SIG-M5 treated with dmso at 0.1 percent for 504 hours (cell line): ENCODE data around the gene TEX52.
"Not testable (repeated sequence)": the region's sequence is repeated elsewhere in the genome, so short reads cannot be mapped to it uniquely, and the experiment has no call there.

Experiments
- DNase-seq: peaks from one replicate; lab custom pipeline; 2025; ENCODE audit not compliant: unreplicated experiment; lab: John Stamatoyannopoulos, UW

TEX52 gene

DNA sequence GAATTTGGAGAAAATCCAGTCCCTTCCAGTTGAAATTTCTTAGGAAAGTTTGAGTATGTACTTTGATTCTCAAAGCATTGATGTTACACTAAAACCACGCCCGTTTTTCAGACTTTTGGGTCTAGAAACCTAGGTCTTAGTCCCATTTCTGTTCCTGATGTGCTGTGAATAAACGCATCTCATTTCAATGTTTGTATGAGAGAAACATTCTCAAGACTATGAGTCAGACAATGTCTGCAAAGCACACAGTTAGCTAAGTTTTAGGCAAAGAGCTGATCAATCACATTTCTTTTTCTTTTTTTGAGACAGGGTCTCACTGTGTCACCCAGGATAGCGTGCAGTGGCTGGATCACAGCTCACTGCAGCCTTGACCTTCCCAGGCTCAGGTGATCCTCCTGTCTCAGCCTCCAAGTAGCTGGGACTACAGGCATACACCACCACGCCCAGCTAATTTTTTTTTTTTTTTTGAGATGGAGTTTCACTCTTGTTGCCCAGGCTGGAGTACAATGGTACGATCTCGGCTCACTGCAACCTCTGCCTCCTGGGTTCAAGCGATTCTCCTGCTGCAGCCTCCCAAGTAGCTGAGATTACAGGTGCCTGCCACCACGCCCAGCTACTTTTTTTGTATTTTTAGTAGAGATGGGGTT is 12.3 kb upstream of the TEX52 start:
- not testable (repeated sequence) for DNase-seq

DNA sequence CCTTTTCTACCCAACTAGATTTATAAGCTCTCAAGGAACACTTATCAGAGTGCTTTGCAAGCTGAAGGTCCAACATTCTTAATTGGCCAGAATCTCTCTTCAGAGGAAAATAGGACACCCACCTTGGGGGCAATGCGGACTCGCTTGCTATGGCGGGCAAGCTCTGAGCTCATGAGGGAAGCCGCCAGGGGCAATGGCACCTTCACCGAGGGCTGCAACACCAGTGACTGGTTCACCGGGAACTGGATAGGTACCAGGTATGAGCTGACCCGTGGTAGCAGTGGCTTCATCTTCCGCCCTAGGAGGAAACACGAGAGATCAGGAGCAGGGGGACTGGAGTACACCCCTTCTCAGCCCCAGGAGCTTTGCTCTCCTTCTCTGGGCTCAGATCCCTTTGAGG is 7.4 kb upstream of the TEX52 start:
- no peak for DNase-seq

DNA sequence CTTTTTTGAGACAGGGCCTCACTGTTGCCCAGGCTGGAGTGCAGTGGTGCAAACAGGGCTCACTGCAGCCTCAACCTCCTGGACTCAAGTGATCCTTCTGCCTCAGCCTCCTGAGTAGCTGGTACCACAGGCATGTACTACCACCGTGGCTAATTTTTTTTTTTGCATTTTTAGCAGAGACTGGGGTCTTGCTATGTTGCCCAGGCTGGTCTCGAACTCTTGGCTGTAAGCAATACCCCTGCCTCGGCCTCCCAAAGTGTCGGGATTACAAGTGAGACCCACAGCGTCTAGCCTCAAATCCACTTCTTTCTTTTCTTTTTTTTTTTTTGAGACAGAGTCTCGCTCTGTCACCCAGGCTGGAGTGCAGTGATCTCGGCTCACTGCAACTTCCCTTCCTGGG is 6.6 kb upstream of the TEX52 start:
- not testable (repeated sequence) for DNase-seq

DNA sequence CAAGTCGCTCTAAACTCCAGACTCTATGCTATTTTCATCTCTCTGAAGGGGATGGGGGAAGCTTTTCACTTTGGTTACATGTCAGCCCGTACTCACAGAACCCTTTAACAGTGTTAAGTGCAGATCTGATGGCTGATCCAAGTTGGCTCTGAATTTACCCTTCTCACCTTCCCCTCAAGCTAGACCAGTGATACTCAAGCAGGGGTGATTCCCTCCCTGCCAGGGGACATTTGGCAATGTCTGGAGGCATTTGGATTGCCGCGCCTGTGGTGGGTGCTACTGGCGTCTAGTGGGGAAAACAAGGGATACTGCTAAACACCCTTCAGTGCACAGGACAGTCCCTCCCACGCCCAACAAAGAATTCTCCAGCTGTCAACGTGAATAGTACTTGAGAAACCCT is 6.0 kb upstream of the TEX52 start:
- DNase-seq, result no peak

DNA sequence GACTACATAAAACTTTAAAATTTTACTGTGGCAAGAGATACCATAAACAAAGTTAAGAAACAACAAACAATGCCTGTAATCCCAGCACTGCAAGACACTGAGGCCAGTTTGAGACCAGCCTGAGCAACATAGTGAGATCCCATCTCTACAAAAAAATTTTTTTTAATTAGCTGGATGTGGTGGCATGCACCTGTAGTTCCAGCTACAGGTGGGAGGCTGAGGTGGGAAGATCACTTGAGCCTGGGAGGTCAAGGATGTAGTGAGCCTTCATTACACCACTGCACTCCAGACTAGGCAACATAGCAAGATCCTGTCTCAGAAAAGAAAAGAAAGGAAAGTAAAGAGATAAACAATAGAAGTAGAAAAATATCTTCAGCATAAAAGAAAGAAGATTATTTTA is 3.3 kb upstream of the TEX52 start:
- no peak for DNase-seq

DNA sequence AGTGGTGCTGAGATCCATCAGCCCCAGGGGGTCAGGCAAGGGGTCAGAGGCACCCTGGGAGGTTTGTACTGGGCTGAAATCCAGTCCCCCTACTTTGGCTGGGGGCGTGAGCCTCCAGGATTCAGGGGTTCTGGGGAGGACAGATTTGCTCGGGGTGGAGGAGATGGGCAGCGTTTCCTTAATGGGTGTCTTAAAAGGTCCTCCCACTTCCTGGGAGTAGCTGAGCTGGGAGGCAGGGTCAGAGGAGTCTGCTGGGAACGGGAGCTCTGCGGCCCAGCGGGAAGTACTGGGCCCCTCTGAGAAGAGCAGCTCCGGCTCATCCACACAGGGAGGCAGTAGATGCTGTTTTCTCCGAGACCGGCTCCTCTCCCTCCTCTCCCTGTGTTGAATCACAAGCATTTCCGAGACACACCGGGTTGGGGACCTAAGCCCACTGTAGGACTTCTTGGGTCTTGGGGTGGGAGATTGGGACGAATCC is 2.1 kb upstream of the TEX52 start:
- DNase-seq, result no peak

DNA sequence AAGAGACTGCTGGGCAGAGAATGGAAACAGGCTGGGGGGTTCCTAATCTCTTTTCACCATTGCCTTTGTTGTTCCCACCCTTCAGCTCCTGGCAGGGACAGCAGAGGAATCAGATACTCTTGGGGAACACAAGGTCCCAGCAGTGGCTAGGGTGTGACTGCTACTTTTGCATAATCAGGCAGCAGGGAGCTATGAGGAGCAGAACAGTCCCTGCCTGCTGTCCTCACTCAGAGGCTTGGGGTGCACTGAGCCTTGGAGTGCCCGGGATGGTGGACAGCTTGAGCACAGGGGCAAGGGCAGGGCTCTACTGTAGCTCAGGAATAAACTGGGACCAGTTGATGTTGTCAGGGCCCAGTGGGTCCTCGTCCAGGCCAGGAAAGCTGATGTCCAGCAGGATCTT is 1.5 kb upstream of the TEX52 start:
- DNase-seq, result no peak

DNA sequence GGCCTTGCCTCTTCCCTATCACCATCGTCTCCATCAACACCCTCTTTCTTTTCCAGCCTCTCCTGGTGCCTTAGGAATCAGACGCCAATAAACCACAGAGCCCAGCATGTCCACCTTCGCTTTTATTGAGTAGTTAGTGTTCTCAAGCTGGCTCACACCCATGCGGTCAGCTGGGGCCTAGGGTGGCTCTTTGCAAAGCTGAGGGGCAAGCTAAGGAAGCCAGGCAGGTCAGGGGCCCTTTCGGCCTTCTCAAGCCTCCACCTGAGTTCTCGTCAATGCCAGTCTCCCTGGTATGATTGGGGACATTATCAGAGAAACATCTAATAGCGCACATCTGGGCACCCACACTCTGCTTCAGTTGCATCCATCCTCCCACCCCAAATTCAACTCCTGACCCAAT is 737 bp upstream of the TEX52 start:
- DNase-seq, result no peak

DNA sequence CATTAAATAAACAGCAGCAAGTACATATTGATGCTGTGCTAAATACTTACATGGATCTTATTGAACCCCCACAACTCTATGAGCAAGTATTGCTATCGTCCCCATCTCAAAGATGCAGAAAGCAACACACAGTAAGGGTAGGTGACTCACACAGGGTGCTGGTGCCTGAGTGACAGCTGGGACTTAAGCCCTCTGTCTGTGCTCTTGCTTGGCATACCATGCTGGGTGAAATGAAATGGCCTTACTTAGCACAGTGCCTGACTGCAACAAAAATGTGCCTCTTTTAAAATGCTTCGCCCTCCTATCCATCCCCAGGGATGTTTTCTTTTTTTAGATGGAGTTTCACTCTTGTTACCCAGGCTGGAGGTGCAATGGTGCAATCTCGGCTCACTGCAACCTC is 788 bp downstream of the TEX52 start:
- DNase-seq, result no peak

DNA sequence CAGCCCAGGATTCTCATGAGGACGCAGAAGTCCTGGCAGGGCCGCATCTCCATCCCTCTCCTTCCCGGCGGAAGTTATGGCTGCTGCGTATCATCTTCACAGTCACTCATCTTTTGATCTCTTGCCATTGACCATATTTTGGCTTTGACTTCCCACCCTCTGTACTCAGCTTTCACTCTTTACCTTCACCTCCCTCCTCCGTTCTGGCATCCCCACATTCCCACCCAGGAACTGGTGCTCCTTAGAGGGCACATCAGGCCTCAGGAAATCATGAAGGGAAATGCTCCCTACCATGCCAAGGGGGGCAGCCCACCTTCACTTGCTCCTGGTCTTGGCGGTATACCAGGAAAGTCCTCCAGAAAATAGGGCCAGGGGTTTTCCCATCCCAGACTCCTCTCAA is 1.3 kb downstream of the TEX52 start:
- DNase-seq, result no peak

DNA sequence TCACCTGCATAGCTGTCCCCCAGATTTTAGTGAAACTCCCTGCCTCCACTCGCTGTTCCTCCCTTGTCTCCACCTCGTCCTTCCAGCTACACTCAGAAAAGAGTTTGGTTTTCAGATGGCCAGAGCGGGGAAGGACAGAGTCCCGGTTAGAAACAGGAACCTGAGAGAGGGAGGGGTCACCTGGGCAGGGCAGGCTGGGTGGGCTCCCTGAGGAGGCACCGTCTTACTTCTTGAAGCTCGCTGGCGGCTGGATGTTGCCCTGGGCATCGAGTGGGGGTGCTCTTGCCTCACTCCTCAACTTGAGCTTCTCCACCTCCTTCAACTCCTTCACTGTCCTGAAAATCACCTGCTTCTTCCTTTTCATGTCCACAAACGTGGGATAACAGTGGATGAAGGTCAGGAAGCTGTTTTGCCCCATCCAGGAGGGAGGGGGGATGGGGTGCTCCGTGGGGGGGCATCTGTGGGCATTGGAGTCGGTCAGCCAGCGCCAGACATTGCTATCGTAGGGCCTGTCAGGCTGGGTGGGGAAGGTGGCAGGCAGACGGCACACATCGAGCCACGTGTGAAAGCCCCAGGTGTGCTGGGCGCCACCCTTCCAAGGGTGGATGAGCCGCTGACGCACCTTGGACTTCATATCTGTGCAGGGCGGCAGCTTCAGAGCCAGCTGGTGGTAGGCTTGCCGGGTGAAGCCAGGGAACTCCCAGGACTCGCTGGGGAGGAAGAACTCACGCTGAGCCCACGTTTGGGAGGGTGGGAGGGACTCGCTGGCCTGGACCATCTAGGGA is 2.0 kb downstream of the TEX52 start:
- DNase-seq, result no peak

DNA sequence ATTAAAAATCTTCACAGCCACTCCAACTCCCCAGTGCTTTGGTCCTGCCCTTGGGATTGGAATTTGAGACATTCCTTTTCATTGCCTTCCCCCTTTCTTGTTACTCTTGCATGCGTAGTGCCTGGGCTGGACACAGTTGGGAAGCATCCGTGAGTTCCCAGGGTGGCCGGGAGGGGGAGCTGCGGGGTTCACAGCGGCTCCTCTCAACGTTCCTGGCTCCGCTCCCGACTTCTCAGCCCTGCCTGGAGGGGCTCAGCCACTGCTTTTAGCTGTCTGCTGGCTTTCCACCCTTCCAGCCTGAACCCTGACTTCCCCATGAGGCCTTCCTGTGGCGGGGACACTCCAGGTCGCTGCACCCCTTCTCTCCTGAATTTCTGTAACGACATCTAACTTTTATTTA is 3.2 kb downstream of the TEX52 start:
- peak; percentile 33 for DNase-seq

DNA sequence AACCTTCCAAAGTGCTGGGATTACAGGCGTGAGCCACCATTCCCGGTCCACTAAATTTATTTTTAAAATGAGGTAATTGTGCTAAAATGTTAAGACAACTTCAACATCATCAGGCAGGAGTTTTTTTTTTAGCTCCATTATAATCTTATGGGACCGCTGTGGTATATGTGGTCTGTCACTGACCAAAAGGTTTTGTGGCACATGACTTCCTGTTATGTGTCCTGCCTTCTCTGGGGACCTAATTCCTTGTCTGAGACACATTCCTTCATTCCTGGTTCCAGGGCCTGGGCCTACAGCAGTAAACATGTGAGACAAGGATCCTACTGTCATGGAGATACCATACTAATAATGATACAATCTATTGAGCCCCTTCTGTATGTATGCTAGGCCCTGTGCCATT is 4.9 kb downstream of the TEX52 start:
- no peak for DNase-seq

DNA sequence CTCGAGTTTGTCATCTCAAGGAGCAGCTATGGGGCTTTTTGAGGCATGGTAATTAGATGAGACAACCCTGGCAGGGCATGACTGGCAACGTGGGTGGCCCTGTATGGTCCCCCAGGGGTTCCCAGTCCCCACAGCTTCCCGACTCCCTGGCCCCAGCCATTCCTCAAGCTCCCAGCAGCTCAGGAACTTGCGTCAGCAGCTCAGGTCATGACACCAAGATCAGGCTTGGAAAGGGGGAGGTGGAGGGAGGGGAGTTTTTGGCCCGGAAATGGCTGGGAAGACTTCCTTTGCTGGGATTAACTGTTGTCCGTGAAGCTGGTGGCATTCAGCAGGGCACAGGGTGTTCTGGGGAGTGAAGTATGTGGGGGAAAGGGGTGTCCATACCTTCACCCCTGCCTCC is 11.6 kb downstream of the TEX52 start:
- DNase-seq, result no peak

DNA sequence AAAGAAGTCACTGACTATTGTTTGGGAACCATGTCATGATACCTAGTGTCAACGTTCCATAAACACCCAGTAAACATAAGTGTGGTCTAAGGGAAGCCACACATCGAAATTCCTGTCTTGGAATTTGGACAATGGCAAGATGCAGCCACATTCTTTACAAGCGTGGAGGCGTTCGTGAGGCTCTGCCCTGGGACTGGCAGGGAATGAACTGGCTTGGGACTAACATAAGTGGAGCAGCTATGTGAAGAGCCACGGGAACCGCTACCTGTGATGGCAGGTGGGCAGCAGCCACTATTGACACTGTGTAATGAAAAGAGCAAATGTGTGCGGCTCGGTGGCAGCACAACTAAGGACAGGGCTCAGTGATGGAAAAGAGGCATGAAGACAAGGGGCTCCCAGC is 12.1 kb downstream of the TEX52 start:
- no peak for DNase-seq

DNA sequence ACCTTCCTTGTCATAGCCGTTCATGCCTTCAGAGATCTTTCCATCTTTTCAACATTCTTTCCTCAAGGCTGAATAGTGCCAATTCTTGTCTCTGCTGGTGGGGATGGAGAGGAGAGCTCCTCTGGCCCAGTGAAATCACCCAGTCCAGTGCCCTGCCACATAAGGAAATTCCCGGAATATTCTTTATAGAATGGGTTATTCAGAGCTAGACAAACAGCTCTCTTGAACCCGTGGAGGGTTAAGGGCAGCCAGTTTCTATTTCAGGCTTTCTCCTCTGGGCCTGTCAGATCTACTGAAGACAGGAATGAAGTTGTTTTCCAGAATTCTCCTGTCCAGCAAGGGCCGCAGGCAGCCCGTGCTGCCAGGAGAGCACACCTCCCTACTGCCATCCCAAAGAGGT is 13.9 kb downstream of the TEX52 start:
- no peak for DNase-seq

DNA sequence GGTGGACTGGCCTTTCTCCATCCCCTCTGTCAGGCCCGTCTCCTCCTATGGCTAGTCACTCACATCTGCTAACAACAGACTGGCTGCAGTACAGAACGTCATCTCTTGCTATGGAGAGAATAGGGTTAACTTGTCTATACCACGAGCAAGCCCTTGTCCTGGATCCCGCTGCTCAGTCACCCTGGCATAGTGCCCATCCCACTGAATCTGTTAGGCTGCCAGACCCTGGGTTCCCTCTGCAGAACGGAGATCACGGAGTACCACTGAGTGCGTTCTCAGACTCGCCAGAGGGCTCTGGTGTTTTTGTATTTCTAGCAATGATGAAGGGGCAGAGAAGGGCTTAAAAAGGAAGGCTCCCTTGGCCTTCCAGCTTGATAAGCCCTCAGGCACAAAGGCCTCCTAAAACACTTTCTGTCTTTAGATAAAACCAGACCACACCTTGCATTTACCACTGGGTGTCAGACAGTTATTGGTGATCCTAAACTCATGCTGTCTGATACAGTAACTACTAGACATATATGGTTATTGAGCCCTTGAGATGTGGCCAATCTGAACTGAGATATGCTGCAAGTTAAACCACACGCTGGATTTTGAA is 15.7 kb downstream of the TEX52 start:
- DNase-seq, result no peak

DNA sequence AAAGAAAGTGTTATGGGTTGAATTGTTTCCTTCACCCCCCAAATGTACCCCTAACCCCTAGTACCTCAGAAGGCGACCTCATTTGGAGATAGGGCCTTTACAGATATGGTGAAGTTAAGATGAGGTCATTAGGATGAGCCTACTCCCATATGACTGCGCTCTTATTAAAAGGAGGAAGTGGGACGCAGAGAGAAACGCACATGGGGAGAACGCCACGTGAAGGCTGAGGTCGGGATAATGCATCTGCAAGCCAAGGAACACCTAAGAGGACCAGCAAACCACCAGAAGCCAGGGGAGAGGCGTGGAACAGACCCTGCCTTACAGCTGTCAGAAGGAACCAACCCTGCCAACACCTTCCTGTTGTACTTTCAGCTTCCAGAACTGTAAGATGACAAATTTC is 20.3 kb downstream of the TEX52 start:
- DNase-seq, result peak; percentile 86

DNA sequence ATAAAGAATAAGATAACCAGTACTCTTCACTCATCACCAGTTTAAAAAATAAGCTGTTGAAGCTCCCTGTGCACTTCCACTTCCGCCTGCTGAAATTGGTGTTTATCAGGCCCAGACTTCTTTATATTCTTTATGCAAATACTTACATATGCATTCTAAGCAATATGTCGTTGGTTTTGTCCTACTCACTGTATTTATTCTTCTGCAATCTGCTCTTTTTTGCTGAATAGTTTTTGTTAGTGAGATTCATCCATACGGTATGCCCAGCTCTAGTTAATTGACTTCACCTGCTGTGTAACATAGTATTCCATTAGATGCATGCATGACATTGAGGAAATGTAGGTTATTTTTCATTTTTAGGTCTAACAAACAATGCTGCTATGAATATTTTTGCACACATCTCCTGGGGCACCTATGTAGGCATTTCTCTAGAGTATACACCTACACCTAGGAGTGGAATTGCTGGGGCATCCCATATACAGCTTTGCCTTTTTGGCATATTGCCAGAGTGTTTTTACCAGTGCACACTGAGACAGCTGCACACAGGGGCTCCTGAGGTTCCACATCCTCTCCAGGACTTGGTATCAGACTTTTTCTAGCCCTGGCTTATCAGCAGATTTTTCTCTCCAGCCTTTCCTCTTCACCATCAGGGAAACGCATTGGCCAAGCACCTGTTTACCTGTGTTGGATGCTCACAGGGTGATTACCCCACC is 21.0 kb downstream of the TEX52 start:
- DNase-seq, result no peak

DNA sequence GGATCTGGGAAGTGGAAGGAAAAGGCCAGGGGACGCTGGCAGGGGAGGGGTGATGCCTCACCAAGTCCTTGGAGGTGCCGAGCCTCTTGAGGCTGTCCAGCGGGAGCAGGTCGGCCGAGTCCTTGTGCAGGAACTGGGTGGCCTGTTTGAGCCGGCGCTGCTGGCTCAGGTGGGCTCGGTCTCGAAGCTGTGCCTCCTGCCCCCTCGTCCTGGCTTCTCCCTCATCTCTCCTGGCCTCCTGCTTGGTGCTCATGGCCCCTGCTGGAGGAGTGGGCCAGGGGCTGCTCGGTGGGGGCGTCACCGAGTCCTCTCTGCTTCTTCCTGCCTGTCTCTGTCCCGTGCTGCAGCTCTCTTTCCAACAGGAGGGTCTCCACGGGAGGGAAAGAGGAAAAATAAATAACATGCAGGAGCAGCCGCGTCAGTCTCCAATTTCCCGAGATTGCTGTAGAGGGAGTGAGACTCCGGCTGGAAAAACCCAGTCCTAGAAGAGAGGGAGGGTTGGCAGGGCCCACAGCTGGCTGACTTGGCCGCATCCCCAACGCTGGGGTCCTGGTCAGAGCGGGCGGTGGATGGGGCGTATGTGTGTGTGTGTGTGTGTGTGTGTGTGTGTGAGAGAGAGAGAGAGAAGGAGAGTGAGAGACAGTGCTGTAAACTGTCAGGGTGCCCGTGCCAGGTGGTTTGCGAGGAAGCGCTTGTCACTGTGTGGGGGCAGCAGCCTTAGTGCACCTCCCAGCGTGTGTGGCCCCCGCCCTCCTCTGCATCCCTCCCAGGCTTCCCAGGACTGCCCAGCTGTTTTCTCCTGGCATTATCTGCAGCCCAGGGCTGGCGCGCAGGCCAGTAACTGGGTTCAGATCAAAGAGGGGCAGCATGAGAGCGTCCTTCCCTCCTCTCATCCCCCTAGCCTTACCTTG is 22.0 kb downstream of the TEX52 start, which contains the start of gene NRIP2:
Gene NRIP2 (minus strand): TSS at position 455 of the 911 bp plus-strand sequence. CDS start 52 bp downstream, at position 403.
- DNase-seq, result no peak

DNA sequence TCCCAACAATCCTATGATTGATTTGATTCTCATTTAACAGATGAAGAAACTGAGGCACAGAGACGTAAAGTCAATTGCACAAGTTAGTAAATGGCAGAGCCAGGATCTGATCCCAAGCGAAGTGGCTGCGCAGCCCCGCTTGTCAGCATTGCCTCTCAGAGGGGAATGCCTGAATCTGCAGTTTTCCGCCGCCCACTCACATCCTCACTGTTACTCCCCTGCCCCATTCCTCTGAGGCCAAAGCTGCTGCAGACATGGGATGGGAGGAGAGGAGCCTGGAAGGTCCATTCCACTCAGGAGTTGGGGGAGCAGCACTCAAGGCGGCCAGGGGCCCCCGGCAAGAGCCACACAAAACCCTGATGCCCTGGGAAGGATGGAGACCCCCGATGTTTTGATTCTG is 23.0 kb downstream of the TEX52 start:
- DNase-seq, result no peak
